Thyroid gland (tissue), 4 donors: ENCODE data around the gene GGCX. TPM values are rescaled to one million over a fixed set of nuclear protein-coding genes. Genes with fewer than 3 reads are reported as not detected.

Experiments
- DNase-seq, 2 donors: peaks; one replicate each; pipeline ENCODE4 v3.0.0-alpha.2; 2019
- H3K27ac ChIP-seq, 3 donors: fragments of 200-600 bp; sonication (generic); 1 replicate in 2 of 3; 2 replicates in 1 of 3; pipeline ENCODE4 v1.5.1; 2016 to 2019; ENCODE audit warnings: mild to moderate bottlenecking in 1 of 3, moderate library complexity in 1 of 3
- H3K27me3 ChIP-seq: fragments of 200-600 bp; sonication (generic); one replicate; pipeline ENCODE4 v1.5.1; 2019
- H3K36me3 ChIP-seq, 2 donors: fragments of 200-600 bp; sonication (generic); one replicate each; pipeline ENCODE4 v1.5.1; 2016 to 2019
- H3K4me1 ChIP-seq, 2 donors: fragments of 200-600 bp; sonication (generic); one replicate each; pipeline ENCODE4 v1.5.1; 2017 to 2019
- H3K4me3 ChIP-seq, 3 donors: fragments of 200-600 bp; sonication (generic); replicated peaks in 1 of 3; 1 replicate in 2 of 3; 2 replicates in 1 of 3; pipeline ENCODE4 v1.5.1; 2016; ENCODE audit warnings: mild to moderate bottlenecking in 1 of 3
- H3K9me3 ChIP-seq: fragments of 200-600 bp; sonication (generic); one replicate; pipeline ENCODE4 v1.5.1; 2017
- CTCF ChIP-seq, 6 experiments: fragments of 200-600 bp in 3 of 6; fragments of 450-650 bp in 3 of 6; sonication (generic) in 3 of 6; IDR thresholded peaks; one replicate each; pipeline ENCODE4 v1.5.1; 2016 to 2019; ENCODE audit warnings: antibody characterized with exemption in 6 of 6, mild to moderate bottlenecking in 2 of 6, inconsistent platforms in 1 of 6, moderate library complexity in 1 of 6
- POLR2A ChIP-seq, 2 donors: fragments of 450-650 bp; IDR thresholded peaks; one replicate each; pipeline ENCODE4 v1.6.1; 2017; ENCODE audit warnings: antibody characterized with exemption in 2 of 2, mild to moderate bottlenecking in 2 of 2, moderate library complexity in 1 of 2
- WGBS, 2 donors: methylation state at CpG; one replicate each; pipeline ENCODE4 v1.1.5; 2017; 5-methylcytosine and 5-hydroxymethylcytosine counted together
- intact Hi-C: fragments of 100-400 bp; cut with DNase I; formaldehyde crosslinking; loops from one replicate; pipeline ENCODE4 v1.15.1; 2023
- total RNA-seq, 4 donors: library from RNA; depleted of rRNA; stranded (reverse); fragments of >200 nt; gene quantifications; one replicate each; pipeline ENCODE4 v1.2.3, GENCODE V29; 2016

GGCX gene
- 10 to 100 TPM; 39.5 to 81.9 (median 51.6) TPM for total RNA-seq

GRCh38 chr2:85561280-85562212, at the start of gene GGCX:
TSS of gene GGCX (minus strand) at chr2:85561493. CDS start at chr2:85561428, 65 bp downstream.
- Histone ChIP-seq H3K27me3 (no peaks in the 10 kb centered on the region), H3K9me3 (no peaks in the 10 kb centered on the region), H3K27ac (peak within 1 kb of the TSS; percentile 62 to 94 (median 79)), H3K36me3 (no peaks in the 10 kb centered on the region), H3K4me1 (peaks cover 5 to 17% of the 10 kb centered on the region in 2 donors), H3K4me3 (peak within 1 kb of the TSS; percentile 75 to 87 (median 80))
- intact Hi-C loops: no loop called here
- DNase-seq: peak; percentile 96 to 97
- 6 to 8% methylated on average over 32 to 37 of the region's 64 CpGs for WGBS, 2 donors
- TF ChIP-seq POLR2A (IDR thresholded peaks at IDR 0.05) (peak in 1 of 2 donors; percentile 87), CTCF (IDR thresholded peaks at IDR 0.05) (peak in 2 of 6 experiments; percentile 16 to 35)

- no peaks in the 10 kb centered on the region for H3K27me3 ChIP-seq
- H3K4me3 ChIP-seq: no peak overlapping the region
- intact Hi-C loops: no loop called here
- DNase-seq: no peak
- TF ChIP-seq POLR2A (IDR thresholded peaks at IDR 0.05): no peak
- TF ChIP-seq CTCF (IDR thresholded peaks at IDR 0.05): no peak
- peaks cover 7 to 13% of the 10 kb centered on the region in 2 donors for H3K36me3 ChIP-seq
- H3K27ac ChIP-seq: no peak overlapping the region
- H3K4me1 ChIP-seq: peaks cover 32 to 40% of the 10 kb centered on the region in 2 donors
- WGBS, 2 donors: 87 to 88% methylated on average over 9 of the region's 9 CpGs
- no peaks in the 10 kb centered on the region for H3K9me3 ChIP-seq
These were observed 46.2 kb upstream of the GGCX start for GRCh38 chr2:85607268-85608215.

- H3K27me3 ChIP-seq: no peaks in the 10 kb centered on the region
- H3K9me3 ChIP-seq: no peaks in the 10 kb centered on the region
- intact Hi-C loops: no loop called here
- peaks cover 36 to 47% of the 10 kb centered on the region in 2 donors for H3K4me1 ChIP-seq
- 82 to 91% methylated on average over 7 of the region's 7 CpGs for WGBS, 2 donors
- H3K27ac ChIP-seq: peak overlapping the region in 1 of 3 donors; percentile 4
- H3K4me3 ChIP-seq: no peak overlapping the region
- H3K36me3 ChIP-seq: peaks cover 7 to 13% of the 10 kb centered on the region in 2 donors
- no peak for DNase-seq
- TF ChIP-seq CTCF (IDR thresholded peaks at IDR 0.05) (no peak), POLR2A (IDR thresholded peaks at IDR 0.05) (no peak)
These were observed 44.8 kb upstream of the GGCX start for GRCh38 chr2:85606116-85606455.

- H3K27ac ChIP-seq: peak overlapping the region; percentile 33 to 78 (median 45)
- TF ChIP-seq POLR2A (IDR thresholded peaks at IDR 0.05): no peak
- TF ChIP-seq CTCF (IDR thresholded peaks at IDR 0.05): no peak
- intact Hi-C loops: no loop called here
- no peaks in the 10 kb centered on the region for H3K27me3 ChIP-seq
- H3K9me3 ChIP-seq: no peaks in the 10 kb centered on the region
- peaks cover 7 to 13% of the 10 kb centered on the region in 2 donors for H3K36me3 ChIP-seq
- H3K4me1 ChIP-seq: peaks cover 33 to 50% of the 10 kb centered on the region in 2 donors
- WGBS, 2 donors: 35 to 58% methylated on average over 4 of the region's 4 CpGs
- H3K4me3 ChIP-seq: no peak overlapping the region
- peak in 1 of 2 donors; percentile 71 for DNase-seq
These were observed 44.3 kb upstream of the GGCX start for GRCh38 chr2:85605406-85606115.
